ENCODE measurements around the gene TMUB1.

DNA sequence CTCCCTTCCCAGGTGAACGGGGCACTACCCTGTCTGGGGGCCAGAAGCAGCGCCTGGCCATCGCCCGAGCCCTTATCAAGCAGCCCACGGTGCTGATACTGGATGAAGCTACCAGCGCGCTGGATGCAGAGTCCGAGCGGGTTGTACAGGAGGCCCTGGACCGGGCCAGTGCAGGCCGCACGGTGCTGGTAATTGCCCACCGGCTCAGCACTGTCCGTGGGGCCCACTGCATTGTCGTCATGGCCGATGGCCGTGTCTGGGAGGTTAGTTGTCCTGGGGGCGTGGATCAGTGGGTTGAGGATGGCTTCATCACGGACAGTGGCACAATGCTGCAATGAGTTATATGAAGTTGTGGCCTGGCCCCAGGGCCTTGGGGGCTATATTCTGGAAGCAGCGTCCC, 39.3 kb downstream of the TMUB1 start:
- TF ChIP-seq CTCF (IDR thresholded peaks at IDR 0.05; ENCODE audit: insufficient read depth, low read length, poor library complexity, severe bottlenecking) = no peak
- TF ChIP-seq EZH2phosphoT487 (conservative IDR thresholded peaks at IDR 0.05; ENCODE audit: low read length) = no peak

All from SU-DHL-6 (cell line).